Endothelial cell of umbilical vein (primary cell): ENCODE results near the gene DHX30. TPM values are rescaled to one million over a fixed set of nuclear protein-coding genes. Genes with fewer than 3 reads are reported as not detected.
A peak's percentile ranks its signal among the peaks of the same experiment; 100 is the strongest.

ENCODE experiments used
- BruUV-seq: library from RNA; stranded (reverse); fragments of 400-500 nt; replicated peaks from 2 replicates; lab custom pipeline; 2021; lab: Mats Ljungman, UMichigan
- CTCF ChIA-PET: fragments of 300-600, 350-600 bp; sonication (Branson Sonifier 250); formaldehyde crosslinking; loops from one replicate; lab custom pipeline; 2021; ENCODE audit warnings: antibody characterized with exemption, inconsistent platforms; lab: Charles Lee
- POLR2A ChIA-PET: fragments of 300-600, 350-600 bp; sonication (Branson Sonifier 250); formaldehyde crosslinking; loops from one replicate; lab custom pipeline; 2021; ENCODE audit warnings: antibody characterized with exemption, inconsistent platforms; lab: Charles Lee
- DNase-seq: peaks from one replicate; pipeline ENCODE4 v3.0.0-alpha.2; 2011; ENCODE audit warnings: low read depth, low spot score
- FAIRE-seq: peaks from 2 replicates; lab custom pipeline; 2011; peaks lifted over from hg19 to GRCh38; lab: Jason Lieb, UNC
- H2AFZ ChIP-seq: 2 replicates; pipeline ENCODE4 v1.6.0; 2012; ENCODE audit warnings: low read depth, low read length, control low read depth, inconsistent platforms
- H3K27ac ChIP-seq: 2 replicates; pipeline ENCODE4 v1.5.1; 2011; ENCODE audit warnings: low read depth, mild to moderate bottlenecking, control low read depth, low read length, moderate library complexity; ENCODE audit not compliant: insufficient read depth
- H3K27me3 ChIP-seq, 2 experiments: 2 replicates each; pipeline versions ENCODE4 v1.6.0 to v1.6.1; 2011; ENCODE audit warnings: low read length in 2 of 2, mixed read lengths in 1 of 2; ENCODE audit not compliant: control insufficient read depth in 2 of 2, insufficient read depth in 2 of 2
- H3K36me3 ChIP-seq, 2 experiments: 2 replicates in 1 of 2; 3 replicates in 1 of 2; pipeline ENCODE4 v1.5.1; 2011; ENCODE audit warnings: low read length in 2 of 2, mild to moderate bottlenecking in 1 of 2, moderate library complexity in 1 of 2; ENCODE audit not compliant: control insufficient read depth in 2 of 2, insufficient read depth in 2 of 2; ENCODE audit errors: extremely low read depth in 1 of 2
- H3K4me1 ChIP-seq: 3 replicates; pipeline ENCODE4 v1.5.1; 2011; ENCODE audit warnings: mild to moderate bottlenecking, low read length; ENCODE audit not compliant: control insufficient read depth, insufficient read depth; ENCODE audit errors: extremely low read depth
- H3K4me2 ChIP-seq: 2 replicates; pipeline ENCODE4 v1.6.1; 2011; ENCODE audit warnings: low read length, control low read depth, mixed read lengths; ENCODE audit not compliant: insufficient read depth
- H3K4me3 ChIP-seq, 3 experiments: fragments of 200-600 bp in 1 of 3; sonication (generic), shearing (Covaris generic) in 1 of 3; replicated peaks in 1 of 3; 2 replicates each; pipeline ENCODE4 v1.5.1; 2011 to 2016; ENCODE audit warnings: control low read depth in 3 of 3, low read length in 3 of 3, mild to moderate bottlenecking in 2 of 3, inconsistent platforms in 1 of 3, low read depth in 1 of 3, moderate library complexity in 1 of 3; ENCODE audit not compliant: insufficient read depth in 1 of 3
- H3K79me2 ChIP-seq: 2 replicates; pipeline ENCODE4 v1.6.0; 2012; ENCODE audit warnings: low read length, inconsistent platforms; ENCODE audit not compliant: control insufficient read depth, insufficient read depth
- H3K9ac ChIP-seq: replicated peaks from 2 replicates; pipeline ENCODE3; 2011; ENCODE audit warnings: low read length, control low read depth; ENCODE audit not compliant: insufficient read depth; ENCODE audit errors: extremely low read depth
- H3K9me1 ChIP-seq: replicated peaks from 3 replicates; pipeline ENCODE4 v1.6.0; 2011; ENCODE audit warnings: mild to moderate bottlenecking, low read length; ENCODE audit not compliant: control insufficient read depth, insufficient read depth; ENCODE audit errors: extremely low read depth
- H3K9me3 ChIP-seq: replicated peaks from 2 replicates; pipeline ENCODE4 v1.5.1; 2012; ENCODE audit warnings: low read length, inconsistent platforms; ENCODE audit not compliant: control insufficient read depth, insufficient read depth
- H4K20me1 ChIP-seq: replicated peaks from 2 replicates; pipeline ENCODE3; 2011; ENCODE audit warnings: mild to moderate bottlenecking, low read length; ENCODE audit not compliant: control insufficient read depth, insufficient read depth; ENCODE audit errors: extremely low read depth
- CTCF ChIP-seq, 2 donors: IDR thresholded peaks; 1 replicate in 1 of 2; 2 replicates in 1 of 2; pipeline ENCODE4 v1.5.1; 2011; ENCODE audit warnings: low read length in 2 of 2, mild to moderate bottlenecking in 2 of 2, moderate library complexity in 2 of 2, control low read depth in 1 of 2, inconsistent platforms in 1 of 2, low read depth in 1 of 2; ENCODE audit not compliant: insufficient read depth in 1 of 2; ENCODE audit errors: extremely low read depth in 1 of 2
- EZH2 ChIP-seq: IDR thresholded peaks from 2 replicates; pipeline ENCODE4 v1.6.1; 2012; ENCODE audit warnings: borderline replicate concordance, low read depth, mild to moderate bottlenecking, moderate library complexity, low read length, inconsistent platforms; ENCODE audit not compliant: severe bottlenecking
- FOS ChIP-seq: IDR thresholded peaks from 2 replicates; pipeline ENCODE4 v1.6.1; 2011; ENCODE audit warnings: mild to moderate bottlenecking, low read length, moderate library complexity, borderline replicate concordance; ENCODE audit not compliant: insufficient read depth
- GATA2 ChIP-seq: IDR thresholded peaks from 2 replicates; pipeline ENCODE4 v1.7.0; 2011; ENCODE audit warnings: low read depth, mild to moderate bottlenecking, moderate library complexity, mixed read lengths, low read length; ENCODE audit not compliant: insufficient read length, insufficient read depth
- JUN ChIP-seq: IDR thresholded peaks from 2 replicates; pipeline ENCODE4 v1.6.1; 2011; ENCODE audit warnings: borderline replicate concordance, low read depth; ENCODE audit not compliant: insufficient read length, insufficient read depth
- MAX ChIP-seq: IDR thresholded peaks from 2 replicates; pipeline ENCODE4 v1.6.1; 2011; ENCODE audit not compliant: insufficient read depth, insufficient read length
- MYC ChIP-seq: IDR thresholded peaks from one replicate; pipeline ENCODE4 v1.6.1; 2011; ENCODE audit warnings: mild to moderate bottlenecking, low read depth, low read length
- POLR2A ChIP-seq: IDR thresholded peaks from 2 replicates; pipeline ENCODE4 v1.6.1; 2012; ENCODE audit warnings: low read depth, mild to moderate bottlenecking, control low read depth, low read length
- POLR2AphosphoS5 ChIP-seq: IDR thresholded peaks from 2 replicates; pipeline ENCODE4 v1.6.1; 2012; ENCODE audit warnings: low read depth, mild to moderate bottlenecking, control low read depth, low read length, moderate library complexity; ENCODE audit not compliant: insufficient read depth
- dilution Hi-C: fragments of 300-500 bp; cut with MboI; formaldehyde crosslinking; loops from one replicate; pipeline ENCODE4 v1.15.0; 2019; ENCODE audit warnings: low sequenced_read_pairs; ENCODE audit not compliant: extremely low pct_ligation_motif_present
- intact Hi-C: fragments of 100-400 bp; cut with micrococcal nuclease; formaldehyde crosslinking; loops from one replicate; pipeline ENCODE4 v1.10.0; 2022
- polyA plus RNA-seq, 4 experiments: library from polyadenylated mRNA; depleted of rRNA in 3 of 4; stranded (reverse) in 3 of 4; unstranded in 1 of 4; fragments of >200 nt; gene quantifications; 2 replicates each; pipeline versions ENCODE4 v1.2.1 to v1.2.3, GENCODE V29; 2011 to 2012; ENCODE audit warnings: missing spikeins in 1 of 4
- total RNA-seq: library from RNA; stranded (reverse); gene quantifications from 2 replicates; pipeline ENCODE4 v1.2.3, GENCODE V29; 2021

The DHX30 gene
- total and polyA plus RNA-seq, 2 donors (not counting 3 experiments of a cell fraction or from before 2014, with no cell fraction given) = 79.0 to 86.9 TPM

- ChIA-PET CTCF (no interaction called here), POLR2A (no interaction called here)
- no peak overlapping the region for H3K27ac ChIP-seq
- dilution Hi-C loops (no loop called here), intact Hi-C loops (no loop called here)
- no peak overlapping the region for H2AFZ ChIP-seq
- H3K9ac ChIP-seq = no peak overlapping the region
- TF ChIP-seq POLR2A = no peak
- TF ChIP-seq JUN = no peak
- no peak for TF ChIP-seq EZH2
- TF ChIP-seq GATA2 = no peak
- no peak for TF ChIP-seq POLR2AphosphoS5
- no peak for TF ChIP-seq MAX
- TF ChIP-seq CTCF (IDR thresholded peaks at IDR 0.05; ENCODE audit: extremely low read depth in 1 of 2, insufficient read depth in 1 of 2, low read depth in 1 of 2, low read length in 2 of 2) = no peak
- no peak for TF ChIP-seq MYC
- TF ChIP-seq FOS = no peak
- peaks cover 75% of the 10 kb centered on the region for H3K79me2 ChIP-seq
- no peaks in the 10 kb centered on the region for H3K9me1 ChIP-seq
- no peaks in the 10 kb centered on the region for H3K27me3 ChIP-seq
- peaks cover 3% of the 10 kb centered on the region for H4K20me1 ChIP-seq
- BruUV-seq = no TSS peak
- peak overlapping the region; percentile 86 for H3K4me2 ChIP-seq
- H3K4me3 ChIP-seq = no peak overlapping the region
- FAIRE-seq (no peak), DNase-seq (no peak)
- H3K36me3 ChIP-seq = no peaks in the 10 kb centered on the region
- no peaks in the 10 kb centered on the region for H3K9me3 ChIP-seq
- H3K4me1 ChIP-seq = peaks cover 12% of the 10 kb centered on the region
Observed at GRCh38 chr3:47778746-47779145, 24.2 kb upstream of the DHX30 start.
